Retinal pigment epithelial cell (primary cell): ENCODE data around the gene TBC1D13.

Experiments
- DNase-seq: peaks from one replicate; pipeline ENCODE4 v3.0.0-alpha.2; 2010; ENCODE audit warnings: low read depth
- H3K4me3 ChIP-seq: 2 replicates; pipeline ENCODE4 v1.5.1; 2011; ENCODE audit warnings: mild to moderate bottlenecking, low read length, control low read depth, moderate library complexity
- CTCF ChIP-seq: conservative IDR thresholded peaks from 2 replicates; pipeline ENCODE4 v1.5.1; 2011; ENCODE audit warnings: low read depth, low read length, control low read depth, inconsistent platforms

The TBC1D13 gene

GRCh38 chr9:128828267-128828666, 41.2 kb downstream of the TBC1D13 start:
- no peak overlapping the region for H3K4me3 ChIP-seq
- no peak for TF ChIP-seq CTCF

GRCh38 chr9:128828719-128829452, 41.8 kb downstream of the TBC1D13 start:
- DNase-seq = no peak
- peak overlapping the region; percentile 86 for H3K4me3 ChIP-seq
- no peak for TF ChIP-seq CTCF

More at GRCh38 chr9:128828267-128828666, 41.2 kb downstream of the TBC1D13 start:
- DNase-seq = no peak

GRCh38 chr9:128829477-128830251, 42.6 kb downstream of the TBC1D13 start, which contains the start of gene SPOUT1:
Gene SPOUT1, minus strand, starts transcription at chr9:128829794. Its CDS starts 14 bp downstream, at chr9:128829780.
- DNase-seq = peak; percentile 64
- peak within 1 kb of the TSS; percentile 86 for H3K4me3 ChIP-seq
- TF ChIP-seq CTCF = no peak

GRCh38 chr9:128833696-128834095, 46.6 kb downstream of the TBC1D13 start:
- no peak for TF ChIP-seq CTCF
- H3K4me3 ChIP-seq = no peak overlapping the region
- DNase-seq = no peak

- no peak for DNase-seq
- no peak overlapping the region for H3K4me3 ChIP-seq
- TF ChIP-seq CTCF = no peak
Measured at GRCh38 chr9:128835246-128836210, 48.5 kb downstream of the TBC1D13 start.

- no peak for DNase-seq
- TF ChIP-seq CTCF = no peak
- H3K4me3 ChIP-seq = no peak overlapping the region
Measured at GRCh38 chr9:128836509-128837145, 49.6 kb downstream of the TBC1D13 start.
